ENCODE data around the gene GATB. TPM values are rescaled to one million over a fixed set of nuclear protein-coding genes. Genes with fewer than 3 reads are reported as not detected.

GATB gene
- total RNA-seq, 1 donor from 2014 or later, result 17.9 TPM

- H3K9me3 ChIP-seq (ENCODE audit: low read depth), result no peaks in the 10 kb centered on the region
- Mint-ChIP-seq H3K4me1 (no peaks in the 10 kb centered on the region), H3K27ac (no peak overlapping the region), H3K4me3 (no peak overlapping the region), H3K36me3 (no peaks in the 10 kb centered on the region), H3K9me3 (no peaks in the 10 kb centered on the region), H3K27me3 (ENCODE audit: insufficient read depth, low read depth) (no peaks in the 10 kb centered on the region)
- H3K4me1 ChIP-seq, result no peaks in the 10 kb centered on the region
- TF ChIP-seq CTCF (IDR thresholded peaks at IDR 0.05) (peak; percentile 88), EZH2phosphoT487 (IDR thresholded peaks at IDR 0.05) (no peak)
- H4K20me1 ChIP-seq (ENCODE audit: low read depth), result no peaks in the 10 kb centered on the region
- H3K4me2 ChIP-seq, result no peak overlapping the region
- H3K36me3 ChIP-seq, result no peaks in the 10 kb centered on the region
- peak; percentile 65 for DNase-seq (ENCODE audit: low spot score)
- H3K4me3 ChIP-seq, result no peak overlapping the region
- H3K9ac ChIP-seq, result no peak overlapping the region
- H3F3A ChIP-seq (ENCODE audit: low read depth), result no peaks in the 10 kb centered on the region
- H2AFZ ChIP-seq (replicated peaks), result peak overlapping the region; percentile 58
- H3K27me3 ChIP-seq, result no peaks in the 10 kb centered on the region
- H3K79me2 ChIP-seq (ENCODE audit: low read depth), result no peaks in the 10 kb centered on the region
- no peak overlapping the region for H3K27ac ChIP-seq
Measured at GRCh38 chr4:151801547-151802516, 41.0 kb upstream of the GATB start.

DNA sequence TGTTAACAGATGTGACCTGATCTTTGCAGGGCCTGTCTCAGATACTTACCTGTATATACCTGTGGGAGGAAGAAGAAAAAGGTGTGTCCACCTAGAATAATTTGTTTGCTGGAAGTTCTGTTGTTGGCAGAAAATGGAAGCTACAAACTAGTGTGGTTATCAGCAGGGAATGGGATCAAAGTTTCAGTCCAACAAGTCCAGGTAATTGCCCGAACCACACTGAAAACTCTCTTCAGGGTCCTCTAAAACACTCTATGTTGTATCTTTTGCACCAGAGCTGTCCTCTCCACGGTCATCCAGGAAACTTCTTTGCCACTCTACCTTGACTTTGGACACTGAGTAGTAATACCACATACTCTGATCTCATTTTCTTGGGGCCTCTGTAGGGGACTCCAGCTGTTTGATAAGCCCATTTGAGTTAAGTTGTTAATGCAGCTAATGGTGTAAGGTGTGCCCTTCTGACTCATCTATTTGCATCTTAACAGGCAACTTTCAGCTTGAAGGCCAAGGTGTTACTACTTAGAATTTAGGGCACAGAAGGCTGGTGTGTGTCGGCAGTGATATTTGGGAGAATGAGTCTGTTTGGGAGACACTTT is 38.7 kb upstream of the GATB start:
- no peaks in the 10 kb centered on the region for H3K4me1 Mint-ChIP-seq
- H3F3A ChIP-seq (ENCODE audit: low read depth), result no peaks in the 10 kb centered on the region
- no peaks in the 10 kb centered on the region for H3K36me3 Mint-ChIP-seq
- H3K4me3 Mint-ChIP-seq, result no peak overlapping the region
- H3K27me3 ChIP-seq, result no peaks in the 10 kb centered on the region
- DNase-seq (ENCODE audit: low spot score), result no peak
- H3K9me3 ChIP-seq (ENCODE audit: low read depth), result no peaks in the 10 kb centered on the region
- H3K4me2 ChIP-seq, result no peak overlapping the region
- H3K79me2 ChIP-seq (ENCODE audit: low read depth), result no peaks in the 10 kb centered on the region
- no peaks in the 10 kb centered on the region for H3K27me3 Mint-ChIP-seq (ENCODE audit: insufficient read depth, low read depth)
- H4K20me1 ChIP-seq (ENCODE audit: low read depth), result no peaks in the 10 kb centered on the region
- H3K27ac ChIP-seq, result no peak overlapping the region
- no peaks in the 10 kb centered on the region for H3K9me3 Mint-ChIP-seq
- H3K9ac ChIP-seq, result no peak overlapping the region
- H3K27ac Mint-ChIP-seq, result no peak overlapping the region
- no peaks in the 10 kb centered on the region for H3K4me1 ChIP-seq
- no peaks in the 10 kb centered on the region for H3K36me3 ChIP-seq
- no peak overlapping the region for H2AFZ ChIP-seq (replicated peaks)
- TF ChIP-seq EZH2 (IDR thresholded peaks at IDR 0.05) (no peak), EZH2phosphoT487 (IDR thresholded peaks at IDR 0.05) (no peak), CTCF (IDR thresholded peaks at IDR 0.05) (no peak)
- no peak overlapping the region for H3K4me3 ChIP-seq

DNA sequence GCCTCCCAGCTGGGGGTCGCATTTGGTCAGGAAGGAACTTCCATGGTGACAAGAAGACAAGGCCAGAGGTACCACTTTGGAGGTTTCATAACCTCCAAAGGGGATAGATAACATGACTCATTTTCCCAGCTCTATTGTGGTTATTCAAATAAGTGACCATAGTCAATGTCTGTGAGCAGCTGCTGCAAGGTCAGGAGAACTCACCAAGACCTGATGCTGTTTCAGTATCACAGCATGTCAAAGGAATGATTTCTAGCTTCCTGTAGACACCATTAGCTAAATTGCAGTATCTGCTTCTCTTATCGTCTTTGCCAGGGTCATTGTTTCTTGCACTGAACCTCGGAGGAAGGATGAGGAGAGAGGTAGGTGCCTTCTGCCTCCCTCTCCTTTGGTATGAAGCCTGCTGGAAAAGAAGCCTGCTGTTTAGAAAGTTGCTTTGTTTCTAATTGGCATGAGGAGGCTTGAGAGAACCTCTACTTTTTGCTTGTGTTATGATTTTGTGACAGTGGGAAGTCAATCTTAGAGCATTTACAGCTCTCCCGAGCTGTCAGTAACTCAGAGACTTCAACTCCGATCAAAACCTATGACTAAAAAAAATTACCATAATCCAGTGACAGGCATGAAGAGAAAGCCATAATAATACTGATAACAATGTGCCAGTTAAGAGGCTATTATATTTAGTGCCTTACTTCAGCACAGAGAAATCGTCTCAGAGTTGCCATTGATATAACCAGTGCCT is 38.0 kb upstream of the GATB start:
- DNase-seq (ENCODE audit: low spot score), result no peak
- no peaks in the 10 kb centered on the region for H3K36me3 Mint-ChIP-seq
- Histone ChIP-seq H3K27ac (no peak overlapping the region), H3K79me2 (ENCODE audit: low read depth) (no peaks in the 10 kb centered on the region), H3F3A (ENCODE audit: low read depth) (no peaks in the 10 kb centered on the region), H3K36me3 (no peaks in the 10 kb centered on the region), H4K20me1 (ENCODE audit: low read depth) (no peaks in the 10 kb centered on the region), H2AFZ (replicated peaks) (no peak overlapping the region), H3K27me3 (no peaks in the 10 kb centered on the region), H3K9ac (no peak overlapping the region), H3K9me3 (ENCODE audit: low read depth) (no peaks in the 10 kb centered on the region), H3K4me2 (no peak overlapping the region), H3K4me3 (no peak overlapping the region), H3K4me1 (no peaks in the 10 kb centered on the region)
- H3K9me3 Mint-ChIP-seq, result no peaks in the 10 kb centered on the region
- H3K4me3 Mint-ChIP-seq, result no peak overlapping the region
- TF ChIP-seq EZH2 (IDR thresholded peaks at IDR 0.05), result no peak
- TF ChIP-seq EZH2phosphoT487 (IDR thresholded peaks at IDR 0.05), result no peak
- no peak for TF ChIP-seq CTCF (IDR thresholded peaks at IDR 0.05)
- no peaks in the 10 kb centered on the region for H3K4me1 Mint-ChIP-seq
- no peak overlapping the region for H3K27ac Mint-ChIP-seq
- H3K27me3 Mint-ChIP-seq (ENCODE audit: insufficient read depth, low read depth), result no peaks in the 10 kb centered on the region
